DOHH2 (cell line): ENCODE data around the gene KDF1.

Source experiments
- CTCF ChIP-seq: fragments of 200-600 bp; sonication (generic); IDR thresholded peaks from one replicate; pipeline ENCODE4 v1.5.1; 2014; ENCODE audit warnings: antibody characterized with exemption, mild to moderate bottlenecking, low read depth, low read length; ENCODE audit not compliant: poor library complexity, severe bottlenecking
- EZH2phosphoT487 ChIP-seq: fragments of 200-600 bp; sonication (generic); IDR thresholded peaks from 2 replicates; pipeline ENCODE4 v1.6.1; 2017; ENCODE audit warnings: borderline replicate concordance, mild to moderate bottlenecking, antibody characterized with exemption, low read length, moderate library complexity, mixed read lengths

DNA sequence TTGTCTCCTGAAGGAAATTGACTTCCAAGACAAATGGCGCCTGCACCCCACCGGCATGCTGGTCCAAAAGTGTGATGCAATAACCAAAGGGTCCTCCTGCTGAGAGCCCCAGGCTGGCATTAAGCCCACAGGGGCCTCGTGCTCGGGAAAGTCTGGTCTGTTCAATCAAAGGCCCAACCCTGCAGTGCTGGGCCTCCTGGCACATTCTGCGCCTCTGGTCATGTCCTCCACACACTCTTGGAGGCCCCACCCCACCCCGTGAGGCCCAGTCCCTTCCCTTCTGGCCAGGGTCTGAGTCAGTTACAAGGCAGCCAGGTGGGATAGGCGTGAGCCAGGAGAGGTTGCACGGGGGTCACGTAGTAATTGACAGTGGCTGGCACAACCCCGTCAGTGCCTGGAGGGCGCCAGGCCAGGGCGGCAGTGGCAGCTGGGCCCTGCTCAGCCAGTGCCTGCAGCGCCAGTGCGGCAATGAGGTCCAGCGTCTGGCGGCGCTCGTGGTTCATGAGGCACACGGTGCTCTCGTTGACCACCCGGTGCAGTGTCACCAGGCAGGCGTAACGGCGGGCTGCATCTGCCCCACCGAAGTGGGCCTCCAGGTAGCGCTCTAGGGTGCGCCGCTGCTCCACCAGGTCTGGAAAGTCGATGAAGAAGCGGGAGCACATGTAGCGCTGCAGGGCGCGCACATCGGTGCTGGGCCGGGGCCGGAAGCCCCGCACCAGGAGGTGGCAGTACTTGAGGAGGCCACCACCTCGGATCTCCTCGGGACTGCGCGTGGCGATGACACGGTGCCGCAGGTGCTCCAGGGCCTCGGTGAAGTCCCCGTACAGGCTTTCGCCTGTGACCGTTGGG, 45.6 kb upstream of the KDF1 start:
- TF ChIP-seq EZH2phosphoT487, result no peak
- TF ChIP-seq CTCF, result no peak
